ENCODE results near the gene CDC27.
"Not testable (repeated sequence)": the region's sequence is repeated elsewhere in the genome, so short reads cannot be mapped to it uniquely, and the experiment has no call there.

The CDC27 gene

DNA sequence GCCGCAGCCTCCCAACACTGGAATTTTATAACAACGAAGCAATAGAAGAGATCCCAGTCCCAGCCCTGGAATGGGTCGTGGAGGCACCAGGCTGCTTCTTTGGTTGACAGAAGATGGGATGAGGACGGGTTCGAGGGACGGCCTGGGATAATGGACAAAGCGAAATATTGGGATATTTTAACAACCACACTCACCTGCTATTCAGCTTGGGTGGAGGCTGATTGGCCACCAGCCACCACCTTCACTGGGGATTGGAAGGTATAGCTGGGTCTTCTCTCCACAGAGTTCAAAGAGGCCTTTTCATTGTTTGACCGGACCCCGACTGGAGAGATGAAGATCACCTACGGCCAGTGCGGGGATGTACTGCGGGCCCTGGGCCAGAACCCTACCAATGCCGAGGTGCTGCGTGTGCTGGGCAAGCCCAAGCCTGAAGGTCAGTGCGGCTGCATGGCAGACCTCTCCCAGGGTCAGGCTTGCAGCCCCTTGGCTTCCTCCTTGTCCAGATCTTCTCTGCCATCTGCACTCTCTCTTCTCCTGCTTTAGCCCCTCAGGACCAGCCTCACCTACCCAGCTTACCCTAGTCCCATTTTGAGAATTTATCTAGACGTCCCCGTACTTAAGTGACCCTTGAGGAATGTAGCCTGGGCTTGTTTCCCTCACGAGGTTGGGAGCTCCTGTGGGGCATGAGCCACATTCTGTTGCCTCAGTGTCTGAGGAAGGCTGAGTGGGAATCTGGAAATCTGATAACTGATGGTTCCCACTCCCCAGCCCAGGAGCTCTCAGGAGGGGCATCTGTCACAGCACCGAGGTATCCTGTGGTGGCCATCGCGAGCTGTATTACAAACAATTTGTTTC lies 30.8 kb upstream of the CDC27 start:
- DNase-seq: no peak

DNA sequence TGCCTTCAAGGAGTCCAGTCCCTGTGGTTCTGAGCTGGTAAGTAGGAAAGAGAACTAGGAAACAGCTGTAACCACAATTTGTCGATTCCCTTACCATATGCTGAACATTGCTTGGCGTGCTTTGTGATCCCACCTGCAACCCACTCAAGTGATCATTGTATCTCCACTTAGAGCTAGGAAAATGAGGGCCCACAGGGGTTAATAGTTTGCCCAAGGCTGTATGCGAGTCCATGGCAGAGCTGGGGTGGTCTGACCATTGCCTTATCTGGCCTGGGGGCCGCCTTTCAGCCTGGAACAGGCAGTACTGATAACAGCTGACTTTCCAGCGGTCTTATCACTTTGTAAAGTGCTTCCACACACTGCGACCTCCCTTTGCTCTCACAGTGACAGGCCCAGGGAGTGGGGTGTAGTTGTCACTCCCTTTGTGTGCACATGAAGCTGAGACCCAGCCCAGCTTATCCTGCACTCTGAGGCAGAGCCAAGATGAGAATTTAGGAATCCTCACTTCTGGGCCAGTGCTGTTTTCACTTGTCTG lies 29.9 kb upstream of the CDC27 start:
- no peak for DNase-seq

DNA sequence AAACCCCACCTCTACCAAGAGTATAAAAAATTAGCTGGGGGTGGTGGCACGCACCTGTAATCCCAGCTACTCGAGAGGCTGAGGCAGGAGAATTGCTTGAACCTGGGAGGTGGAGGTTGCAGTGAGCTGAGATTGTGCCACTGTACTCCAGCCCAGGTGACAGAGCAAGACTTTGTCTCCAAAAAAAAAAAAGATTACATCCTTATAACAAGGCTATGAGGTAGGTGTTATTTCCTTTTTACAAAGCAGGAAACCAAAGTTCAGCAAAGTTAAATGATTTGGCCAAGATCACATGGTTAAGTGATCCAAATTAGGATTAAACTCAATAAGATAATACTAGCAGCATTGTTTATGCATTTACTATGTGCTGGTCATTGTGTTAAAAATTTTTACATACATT lies 28.2 kb upstream of the CDC27 start:
- DNase-seq: not testable (repeated sequence)

DNA sequence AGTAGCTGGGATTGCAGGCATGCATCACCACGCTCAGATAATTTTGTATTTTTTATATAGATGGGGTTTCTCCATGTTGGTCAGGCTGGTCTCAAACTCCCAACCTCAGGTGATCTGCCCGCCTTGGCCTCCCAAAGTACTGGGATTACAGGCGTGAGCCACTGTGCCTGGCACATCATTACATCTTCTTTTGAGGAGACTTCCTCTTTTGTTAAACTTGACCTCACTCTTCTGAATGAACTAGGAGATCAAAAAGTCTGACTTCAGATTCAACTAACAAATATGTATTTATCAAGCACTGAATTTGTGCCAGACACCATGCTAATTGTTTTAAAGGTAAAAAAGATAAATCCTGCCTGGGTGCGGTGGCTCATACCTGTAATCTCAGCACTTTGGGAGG lies 27.7 kb upstream of the CDC27 start:
- DNase-seq: not testable (repeated sequence)

DNA sequence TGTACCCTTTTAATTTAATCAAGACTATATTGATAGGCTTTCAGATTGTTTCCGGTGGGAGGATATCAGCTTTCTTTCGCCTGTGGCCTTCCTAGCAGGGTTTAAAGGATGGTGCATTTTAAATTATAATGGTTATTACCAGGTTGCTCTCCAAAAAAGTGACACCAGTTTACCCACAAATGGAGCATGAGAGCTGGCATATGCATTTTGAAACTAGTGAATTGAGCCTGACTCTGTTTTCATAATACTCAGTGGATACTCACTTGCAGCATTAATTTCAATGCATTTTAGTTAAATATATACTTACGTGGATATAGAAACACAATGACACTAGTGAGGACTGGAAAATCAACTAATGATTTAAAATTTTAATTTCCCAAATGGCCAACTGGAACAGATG lies 25.8 kb upstream of the CDC27 start:
- no peak for DNase-seq

DNA sequence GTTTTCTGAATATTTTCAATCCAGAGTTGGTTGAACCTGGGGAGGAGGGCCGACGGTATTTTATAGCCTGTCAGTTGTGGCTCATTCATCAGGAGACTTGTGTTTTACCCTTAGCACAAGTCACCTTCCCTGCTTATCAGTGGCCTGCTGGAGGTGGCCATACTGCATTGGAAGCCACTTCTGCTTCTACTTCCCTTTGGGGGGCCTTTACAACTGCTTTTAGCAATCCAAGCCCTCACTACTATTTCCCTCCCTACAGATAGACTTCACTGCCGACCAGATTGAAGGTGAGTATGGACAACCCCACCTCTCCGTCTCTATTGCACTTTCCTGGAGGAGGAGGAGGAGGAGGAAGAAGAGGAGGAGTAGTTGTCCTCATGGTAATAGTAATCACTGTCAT lies 24.4 kb upstream of the CDC27 start:
- no peak for DNase-seq

DNA sequence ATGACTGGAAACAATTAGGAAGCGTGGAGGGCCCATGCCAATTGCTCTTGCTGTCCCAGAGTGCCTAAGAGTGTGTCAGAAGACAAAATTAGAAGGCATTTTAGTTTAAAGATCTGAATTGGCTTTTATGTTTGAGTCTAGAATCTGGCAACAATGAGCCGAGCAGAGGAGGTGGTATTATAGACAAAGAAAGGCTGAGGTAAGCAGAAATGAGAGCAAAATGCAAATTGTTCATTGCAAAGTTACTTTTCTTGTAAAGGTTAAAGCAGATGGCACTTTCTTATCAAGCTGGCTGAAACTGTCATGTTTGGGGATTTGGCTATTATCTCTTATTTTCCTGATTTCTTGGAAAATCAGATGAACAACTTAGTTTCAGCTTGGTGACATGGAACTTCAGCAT lies 23.4 kb upstream of the CDC27 start:
- no peak for DNase-seq

DNA sequence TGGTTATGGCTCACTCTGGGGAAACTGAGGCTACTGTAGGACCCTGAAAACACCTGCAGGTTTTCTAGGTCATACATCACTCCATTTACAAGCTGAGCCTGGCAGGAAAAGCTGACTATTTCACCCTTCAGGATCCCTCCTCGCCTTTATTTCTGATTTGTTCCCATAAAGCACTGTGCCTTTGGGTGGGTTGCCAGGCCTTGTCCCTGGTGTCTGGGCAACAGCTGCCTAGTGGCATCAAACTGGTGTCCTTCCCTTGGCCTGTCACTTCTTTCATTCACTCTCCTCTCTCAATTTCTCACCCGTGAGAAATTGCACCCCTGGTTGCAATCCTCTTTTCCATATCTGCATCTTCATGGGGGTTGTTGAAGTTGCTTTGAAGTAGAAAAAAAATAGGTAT lies 21.7 kb upstream of the CDC27 start:
- DNase-seq: no peak

DNA sequence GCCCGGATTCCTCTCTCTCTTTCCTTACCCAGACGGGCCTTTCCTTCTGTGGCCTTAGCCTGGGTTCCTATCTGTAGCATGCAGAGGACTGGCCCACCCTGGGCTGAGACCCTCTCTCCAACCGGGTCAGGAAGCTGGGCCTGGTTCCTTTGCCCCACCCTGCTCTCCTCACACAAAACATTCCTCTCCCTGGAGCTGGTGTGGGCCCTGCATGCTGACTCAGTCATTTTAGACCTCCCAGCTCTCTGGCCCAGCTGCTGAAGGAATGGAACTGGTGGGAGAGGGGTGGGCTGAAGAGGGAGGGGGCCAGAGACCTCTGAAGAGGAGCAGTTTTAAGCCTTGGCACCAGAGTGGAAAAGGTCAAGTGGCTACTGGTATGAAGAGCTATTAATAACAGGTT lies 21.0 kb upstream of the CDC27 start:
- no peak for DNase-seq

DNA sequence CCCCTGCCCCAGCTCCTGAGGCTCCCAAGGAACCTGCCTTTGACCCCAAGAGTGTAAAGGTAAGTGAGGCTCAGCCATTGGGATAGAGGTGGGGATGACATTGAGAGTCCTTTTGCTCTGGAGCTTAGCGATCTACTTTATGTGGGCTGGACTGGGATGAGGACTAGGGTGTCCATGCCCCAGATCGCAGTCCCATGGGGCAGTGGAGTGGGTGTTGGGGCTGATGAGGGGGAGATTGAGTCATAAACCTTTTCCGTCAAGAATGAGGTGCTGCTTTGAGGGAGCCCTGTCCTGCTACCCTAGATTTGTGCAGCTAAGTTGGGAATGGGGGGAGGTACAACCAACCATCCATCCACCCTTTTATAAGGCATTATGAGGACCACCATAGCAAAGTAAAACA lies 20.4 kb upstream of the CDC27 start:
- DNase-seq: no peak

DNA sequence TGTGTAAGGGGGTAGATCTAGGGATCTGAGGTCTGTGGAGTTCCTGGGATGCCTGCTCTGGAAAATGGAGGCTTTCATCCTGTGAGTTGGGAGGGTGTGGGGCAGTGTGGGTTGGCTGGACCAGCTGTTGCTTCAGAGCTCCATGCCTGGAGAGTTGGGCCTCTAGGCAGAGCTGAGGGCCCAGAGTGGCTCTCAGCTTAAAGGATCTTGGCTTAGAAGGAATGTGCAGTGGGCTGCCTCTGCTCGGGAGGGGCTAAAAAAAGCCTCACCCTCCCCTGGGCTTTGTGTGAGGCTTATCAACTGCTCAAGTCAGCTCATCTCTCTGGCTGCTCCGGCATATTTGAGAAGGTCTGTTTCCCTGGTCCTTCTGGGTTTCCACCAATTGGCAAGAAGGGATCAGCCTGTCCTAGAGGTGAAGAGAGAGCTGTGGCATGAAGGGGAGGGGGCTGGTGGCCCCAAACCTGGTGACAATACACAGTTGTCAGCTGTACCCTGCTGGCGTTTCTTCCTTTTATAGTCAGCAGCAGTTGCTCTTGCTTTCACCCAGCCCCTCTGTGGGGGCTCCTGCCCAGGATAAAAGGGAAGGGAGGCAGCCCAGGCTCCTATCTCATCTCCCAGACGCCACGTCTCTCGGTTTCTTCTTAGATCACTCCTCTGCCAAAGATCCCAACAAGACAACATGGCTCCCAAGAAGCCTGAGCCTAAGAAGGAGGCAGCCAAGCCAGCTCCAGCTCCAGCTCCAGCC lies 19.8 kb upstream of the CDC27 start, which contains the start of gene MYL4:
Gene MYL4, plus strand, starts transcription at position 605 of the 745 bp plus-strand sequence. Its CDS starts 75 bp downstream, at position 680.
- DNase-seq: no peak

DNA sequence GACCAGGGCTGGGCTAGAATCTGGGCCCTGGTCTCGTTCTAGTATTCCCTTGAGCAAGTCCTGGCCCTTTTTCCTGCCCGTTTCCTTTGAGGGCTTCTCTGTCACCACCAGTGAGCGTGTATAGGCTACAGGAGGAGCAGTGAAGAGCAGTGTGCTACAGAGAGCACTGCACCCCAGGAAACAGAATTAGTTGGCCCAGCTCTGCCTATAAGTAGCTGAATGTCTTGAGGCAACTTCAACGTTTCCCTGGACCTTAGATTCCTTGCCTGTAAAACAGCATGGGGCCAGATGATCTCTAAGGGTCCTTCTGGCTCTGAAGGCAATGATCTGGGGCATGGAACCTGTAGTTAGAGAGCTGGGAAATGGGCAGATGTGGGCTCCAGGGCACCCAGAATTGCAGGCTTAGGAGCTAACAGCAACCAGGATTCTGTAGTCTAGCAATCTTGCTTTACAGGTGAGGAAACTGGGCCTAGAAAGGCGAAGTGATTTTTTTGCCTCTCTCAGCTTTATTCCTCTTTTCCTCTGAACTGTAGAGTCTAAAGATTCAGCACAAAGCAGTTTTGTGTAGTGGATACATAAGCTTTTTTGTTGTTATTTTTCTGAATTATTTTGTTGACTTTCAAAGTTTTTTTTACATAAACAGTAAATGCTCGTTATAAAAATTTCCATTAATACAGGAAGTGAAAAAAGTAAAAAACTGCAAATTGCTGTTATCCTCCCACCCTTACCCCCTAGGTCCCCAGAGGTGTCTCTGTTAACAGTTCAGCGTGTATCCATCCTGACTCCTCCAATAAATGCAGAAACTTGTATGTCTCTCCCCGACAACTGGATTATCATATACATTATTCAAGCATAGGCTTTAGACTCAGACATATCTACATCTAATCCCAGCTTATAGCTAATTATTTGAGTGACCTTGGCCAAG lies 18.3 kb upstream of the CDC27 start:
- no peak for DNase-seq

DNA sequence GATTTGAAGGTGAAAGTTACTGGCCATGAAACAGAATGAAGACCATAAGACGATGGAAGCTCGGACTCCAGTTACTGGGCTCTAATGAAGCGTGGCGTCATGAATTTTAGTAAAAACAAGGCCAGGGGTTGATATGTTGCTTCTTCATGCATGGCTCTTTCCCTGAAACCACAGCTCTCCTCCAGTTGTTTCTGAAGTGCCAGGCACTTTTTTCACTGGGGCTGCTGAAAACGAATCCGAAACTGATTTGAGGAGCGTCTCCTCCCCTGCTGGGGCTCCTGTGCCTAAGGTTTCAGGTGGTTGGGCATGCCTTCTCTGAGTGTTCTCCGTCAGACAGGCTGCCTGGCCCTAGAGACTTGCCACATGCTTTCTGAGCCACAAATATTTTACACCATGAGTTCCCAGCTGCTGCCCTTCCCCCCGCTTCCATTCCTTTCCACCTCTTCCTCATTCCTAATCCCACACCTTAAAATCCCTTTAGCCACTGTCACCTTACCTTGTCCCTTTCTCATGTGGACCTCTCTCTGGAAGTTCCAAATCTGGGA lies 16.4 kb upstream of the CDC27 start:
- DNase-seq: peak; percentile 49

DNA sequence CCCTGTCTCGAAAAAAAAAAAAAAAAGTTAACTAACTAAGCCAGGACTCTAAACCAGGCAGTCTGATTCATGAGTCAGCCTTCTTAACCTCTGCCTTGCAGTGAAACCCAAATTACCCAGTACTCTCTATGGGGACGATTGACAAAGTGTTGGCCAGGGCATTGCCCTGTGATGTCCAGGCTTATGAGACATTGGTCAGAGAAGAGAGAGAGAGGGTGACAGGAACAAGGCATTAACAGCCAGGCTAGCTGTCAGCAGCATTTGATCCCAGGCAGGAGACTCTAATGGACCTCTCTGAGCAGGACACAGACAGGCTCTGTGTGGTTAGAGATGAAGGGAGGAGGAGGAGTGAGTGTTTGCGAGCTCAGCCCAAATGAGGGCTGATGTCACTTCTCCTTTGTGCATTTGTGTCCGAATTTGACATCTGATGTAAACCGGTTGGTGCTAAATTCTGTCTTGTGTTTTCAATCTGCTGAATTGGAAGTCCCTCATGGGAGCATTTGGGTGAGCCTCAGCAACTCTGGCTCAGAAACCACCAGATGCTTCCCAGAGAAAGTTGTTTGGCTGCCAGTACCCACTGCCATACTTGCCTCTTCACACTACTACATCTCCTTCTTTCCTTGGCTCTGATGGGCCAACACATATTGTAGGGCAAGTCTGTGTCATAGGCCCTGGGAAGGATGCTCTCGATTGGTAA lies 15.8 kb upstream of the CDC27 start:
- DNase-seq: peak; percentile 9

DNA sequence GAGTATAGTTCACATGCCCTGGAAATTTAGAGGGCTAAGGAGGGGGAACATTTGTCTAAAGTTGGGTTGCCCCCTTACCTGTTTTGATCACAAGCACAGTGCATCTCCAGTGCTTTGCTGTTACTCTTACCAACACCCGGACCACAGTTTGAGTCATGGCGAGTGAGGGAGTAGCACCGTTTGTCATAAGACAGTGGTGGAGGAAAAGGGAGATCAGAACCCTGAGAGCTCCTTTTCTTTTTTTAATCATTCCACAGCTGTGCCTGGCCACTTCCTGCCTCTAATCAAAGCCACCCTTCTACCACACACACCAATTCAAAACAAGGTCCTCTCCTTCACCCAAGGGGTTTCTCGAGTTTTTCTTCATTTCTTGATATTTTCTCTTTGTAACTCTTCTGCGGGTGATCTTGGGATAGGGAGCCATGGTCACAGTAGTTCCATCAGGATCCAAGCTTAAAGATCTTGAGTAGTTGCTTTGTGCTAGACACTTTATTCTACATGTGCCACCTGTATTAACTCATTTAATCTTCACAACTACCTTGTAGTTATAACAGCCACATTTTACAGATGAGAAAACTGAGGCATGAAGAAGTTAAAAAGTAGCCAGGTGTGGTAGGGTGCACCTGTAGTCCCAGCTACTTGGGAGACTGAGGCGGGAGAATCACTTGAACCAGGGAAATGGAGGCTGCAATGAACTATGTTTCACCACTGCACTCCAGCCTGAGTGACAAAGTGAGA lies 15.1 kb upstream of the CDC27 start:
- peak; percentile 17 for DNase-seq

DNA sequence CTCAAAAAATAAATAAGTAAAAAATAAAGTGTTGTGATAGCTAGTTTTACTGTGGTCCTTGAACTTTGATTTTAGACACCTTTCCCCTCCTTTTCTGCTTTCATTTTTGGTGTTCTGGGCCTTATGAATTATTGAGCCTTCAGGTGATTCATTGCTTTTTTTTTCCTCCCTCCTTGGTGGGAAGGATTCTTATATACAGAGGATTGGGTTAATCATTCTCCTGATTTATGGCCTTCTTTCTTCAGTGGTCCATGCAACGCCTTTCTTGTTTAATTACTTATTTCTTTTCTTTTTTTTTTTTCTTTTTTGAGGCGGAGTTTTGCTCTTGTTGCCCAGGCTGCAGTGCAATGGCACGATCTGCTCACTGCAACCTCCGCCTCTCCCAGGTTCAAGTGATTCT lies 12.1 kb upstream of the CDC27 start:
- no peak for DNase-seq

DNA sequence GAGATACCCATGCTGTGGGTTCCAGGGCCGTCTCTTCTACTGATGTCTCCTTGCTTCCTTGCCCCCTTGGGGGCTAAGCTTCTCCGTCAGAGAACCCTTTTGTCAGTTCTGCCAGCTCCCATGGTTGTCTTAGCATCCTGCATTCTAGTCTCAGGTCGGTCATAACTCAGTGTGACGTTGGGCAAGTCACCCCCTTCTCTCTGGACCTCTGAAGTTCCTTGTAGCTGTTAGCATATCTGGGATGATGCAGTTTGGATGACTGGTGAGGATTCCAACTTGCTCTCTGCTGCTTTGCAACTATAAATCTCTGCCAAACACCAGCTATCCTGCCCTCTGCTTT lies 11.2 kb upstream of the CDC27 start:
- no peak for DNase-seq

DNA sequence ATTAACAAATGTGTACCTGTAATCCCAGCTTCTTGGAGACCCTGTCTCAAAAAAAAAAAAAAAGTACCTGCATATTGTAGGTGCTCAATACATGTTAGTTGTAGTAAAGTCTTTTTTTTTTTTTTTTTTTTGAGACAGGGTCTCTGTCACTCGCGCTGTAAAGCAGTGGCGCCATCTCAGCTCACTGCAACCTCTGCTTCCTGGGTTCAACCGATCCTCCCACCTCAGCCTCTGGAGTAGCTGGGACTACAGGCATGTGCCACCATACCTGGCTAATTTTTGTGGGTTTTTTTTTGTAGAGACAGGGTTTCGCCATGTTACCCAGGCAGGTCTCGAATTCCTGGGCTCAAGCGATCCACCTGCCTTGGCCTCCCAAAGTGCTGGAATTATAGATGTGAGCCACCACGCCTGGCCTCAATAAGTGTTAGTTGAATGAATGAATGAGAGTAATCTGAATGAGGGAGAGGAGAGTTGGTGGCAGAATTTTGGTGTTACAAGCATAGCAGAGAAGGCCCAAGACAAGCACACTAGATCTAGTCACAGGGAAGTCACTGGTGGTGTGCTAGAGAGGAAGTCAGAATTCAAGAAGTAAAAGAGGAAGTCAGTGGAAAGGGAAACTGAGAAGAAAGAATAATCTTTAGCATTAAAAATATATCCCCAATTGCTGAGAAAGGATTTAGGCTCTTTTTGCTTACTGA lies 10.7 kb upstream of the CDC27 start:
- DNase-seq: no peak

DNA sequence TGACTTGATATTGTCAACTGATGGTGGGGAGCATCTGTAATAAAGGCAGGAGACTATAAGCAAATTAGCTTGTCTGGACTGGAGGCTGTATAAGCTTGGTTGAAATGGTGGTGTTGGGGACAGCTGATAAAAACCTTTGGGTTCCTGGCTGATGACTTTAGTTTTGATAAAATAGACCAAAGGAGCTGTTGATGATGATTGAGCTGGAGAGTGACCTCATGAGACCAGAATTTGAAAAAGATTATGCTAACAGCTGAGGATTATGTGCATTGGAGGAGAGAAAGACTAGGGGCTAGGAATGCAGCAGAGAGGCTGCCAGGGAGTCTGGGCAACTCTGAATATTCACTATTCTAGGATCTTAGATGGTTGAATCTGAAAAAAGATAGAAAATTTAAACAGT lies 8.7 kb upstream of the CDC27 start:
- DNase-seq: no peak

DNA sequence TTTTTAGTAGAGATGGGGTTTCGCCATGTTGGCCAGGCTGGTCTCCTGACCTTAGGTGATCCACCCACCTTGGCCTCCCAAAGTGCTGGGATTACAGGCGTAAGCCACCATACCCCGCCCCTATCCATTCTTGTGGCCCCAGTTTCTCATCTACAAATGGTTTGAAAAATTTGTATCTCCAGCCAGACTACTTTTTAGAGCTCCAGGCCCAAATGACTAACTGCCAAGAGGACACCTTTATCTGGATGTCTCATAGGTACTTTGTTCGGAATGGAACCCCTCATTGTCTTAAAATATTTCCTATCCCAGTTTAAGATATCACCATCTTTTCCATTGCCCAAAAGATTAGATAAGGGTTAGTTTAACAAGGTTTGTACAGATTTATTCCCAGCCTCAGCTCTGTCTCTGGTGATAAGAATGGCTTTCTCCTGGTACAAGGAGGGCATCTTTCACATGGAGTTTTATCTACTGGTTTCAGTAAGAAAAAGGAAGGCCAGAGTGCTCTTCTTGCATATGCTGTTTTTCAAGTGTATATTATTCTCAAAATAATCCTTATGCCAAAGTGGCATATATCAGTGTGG lies 4.9 kb upstream of the CDC27 start:
- no peak for DNase-seq

All from effector CD4-positive, alpha-beta T cell (primary cell).